WI38 (cell line): ENCODE measurements around the gene BHLHA15.

Experiments
- H3K4me3 ChIP-seq: 2 replicates; pipeline ENCODE4 v1.5.1; 2011; ENCODE audit warnings: low read depth, mild to moderate bottlenecking, control low read depth, low read length
- TF ChIP-seq, protein P1 (sequence below): IDR thresholded peaks from 2 replicates; pipeline ENCODE4 v1.5.1; 2012; ENCODE audit warnings: low read depth, mild to moderate bottlenecking, control low read depth, low read length

Gene BHLHA15

DNA sequence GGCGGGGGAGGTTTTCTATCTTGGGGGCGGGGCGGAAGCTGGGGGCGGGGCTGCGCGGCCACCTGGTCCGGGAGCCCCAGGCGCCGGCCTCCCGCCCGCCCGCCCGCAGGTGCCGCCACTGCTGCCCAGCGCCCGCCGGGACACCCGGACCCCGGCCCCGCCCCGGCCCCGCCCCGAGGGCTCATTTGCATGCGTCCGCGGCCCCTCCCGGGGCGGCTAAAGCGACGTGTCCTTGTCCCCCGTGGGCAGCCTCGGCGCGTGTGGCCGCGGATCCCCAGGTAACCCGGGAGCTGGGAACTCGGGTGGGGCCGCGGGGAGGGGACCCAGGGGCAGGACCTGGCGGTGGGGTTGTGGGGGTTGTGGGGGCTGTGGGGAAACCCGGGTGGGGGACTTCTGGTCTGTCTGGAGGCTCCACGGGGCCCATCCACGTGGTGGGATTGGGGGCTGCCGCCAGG is at the start of gene BHLHA15:
TSS of gene BHLHA15 (plus strand) at position 219 of the 455 bp plus-strand sequence. CDS start 871 bp downstream, outside the sequence.
- H3K4me3 ChIP-seq: no peak within 1 kb of the TSS

DNA sequence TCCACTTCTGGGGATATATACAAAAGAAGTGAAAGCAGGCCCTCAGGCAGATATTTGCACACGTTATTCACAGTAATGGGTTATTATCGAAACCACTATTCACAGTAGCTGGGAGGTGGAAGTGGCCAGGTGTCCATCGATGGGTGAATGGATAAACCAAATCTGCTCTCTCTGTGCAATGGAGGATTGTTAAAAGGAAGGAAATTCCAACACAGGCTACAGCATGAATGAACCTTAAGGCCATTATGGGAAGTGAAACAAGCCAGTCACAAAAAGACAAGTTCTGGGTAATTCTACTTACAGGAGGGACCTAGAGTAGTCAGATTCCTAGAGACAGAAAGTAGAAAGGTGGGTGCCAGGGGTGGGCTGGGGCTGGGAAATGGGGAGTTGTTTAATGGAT is 48.5 kb upstream of the BHLHA15 start:
- H3K4me3 ChIP-seq: no peak overlapping the region
- TF ChIP-seq, protein P1, sequence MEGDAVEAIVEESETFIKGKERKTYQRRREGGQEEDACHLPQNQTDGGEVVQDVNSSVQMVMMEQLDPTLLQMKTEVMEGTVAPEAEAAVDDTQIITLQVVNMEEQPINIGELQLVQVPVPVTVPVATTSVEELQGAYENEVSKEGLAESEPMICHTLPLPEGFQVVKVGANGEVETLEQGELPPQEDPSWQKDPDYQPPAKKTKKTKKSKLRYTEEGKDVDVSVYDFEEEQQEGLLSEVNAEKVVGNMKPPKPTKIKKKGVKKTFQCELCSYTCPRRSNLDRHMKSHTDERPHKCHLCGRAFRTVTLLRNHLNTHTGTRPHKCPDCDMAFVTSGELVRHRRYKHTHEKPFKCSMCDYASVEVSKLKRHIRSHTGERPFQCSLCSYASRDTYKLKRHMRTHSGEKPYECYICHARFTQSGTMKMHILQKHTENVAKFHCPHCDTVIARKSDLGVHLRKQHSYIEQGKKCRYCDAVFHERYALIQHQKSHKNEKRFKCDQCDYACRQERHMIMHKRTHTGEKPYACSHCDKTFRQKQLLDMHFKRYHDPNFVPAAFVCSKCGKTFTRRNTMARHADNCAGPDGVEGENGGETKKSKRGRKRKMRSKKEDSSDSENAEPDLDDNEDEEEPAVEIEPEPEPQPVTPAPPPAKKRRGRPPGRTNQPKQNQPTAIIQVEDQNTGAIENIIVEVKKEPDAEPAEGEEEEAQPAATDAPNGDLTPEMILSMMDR: no peak

More for the DNA sequence above, at the start of gene BHLHA15:
- TF ChIP-seq, protein P1: no peak

DNA sequence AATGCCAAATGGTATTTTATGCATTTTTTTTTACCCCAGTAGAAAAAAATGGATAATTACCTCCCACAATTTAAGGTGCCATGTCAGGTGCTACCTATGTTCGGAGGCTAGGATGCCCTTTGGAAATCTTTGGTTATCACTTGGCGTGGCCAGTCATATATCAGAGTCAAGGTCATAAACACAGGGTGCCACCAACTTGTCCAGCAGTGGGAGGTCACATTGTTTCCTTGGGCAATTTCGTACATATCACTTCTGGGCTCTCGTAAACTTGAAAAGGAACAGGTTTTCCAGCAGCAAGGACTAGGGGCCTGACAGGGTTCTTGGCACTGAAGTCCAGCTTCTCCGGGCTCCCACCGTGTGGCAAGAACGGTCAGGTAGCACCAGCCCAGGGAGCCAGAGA is 48.0 kb upstream of the BHLHA15 start:
- no peak overlapping the region for H3K4me3 ChIP-seq
- TF ChIP-seq, protein P1: no peak

DNA sequence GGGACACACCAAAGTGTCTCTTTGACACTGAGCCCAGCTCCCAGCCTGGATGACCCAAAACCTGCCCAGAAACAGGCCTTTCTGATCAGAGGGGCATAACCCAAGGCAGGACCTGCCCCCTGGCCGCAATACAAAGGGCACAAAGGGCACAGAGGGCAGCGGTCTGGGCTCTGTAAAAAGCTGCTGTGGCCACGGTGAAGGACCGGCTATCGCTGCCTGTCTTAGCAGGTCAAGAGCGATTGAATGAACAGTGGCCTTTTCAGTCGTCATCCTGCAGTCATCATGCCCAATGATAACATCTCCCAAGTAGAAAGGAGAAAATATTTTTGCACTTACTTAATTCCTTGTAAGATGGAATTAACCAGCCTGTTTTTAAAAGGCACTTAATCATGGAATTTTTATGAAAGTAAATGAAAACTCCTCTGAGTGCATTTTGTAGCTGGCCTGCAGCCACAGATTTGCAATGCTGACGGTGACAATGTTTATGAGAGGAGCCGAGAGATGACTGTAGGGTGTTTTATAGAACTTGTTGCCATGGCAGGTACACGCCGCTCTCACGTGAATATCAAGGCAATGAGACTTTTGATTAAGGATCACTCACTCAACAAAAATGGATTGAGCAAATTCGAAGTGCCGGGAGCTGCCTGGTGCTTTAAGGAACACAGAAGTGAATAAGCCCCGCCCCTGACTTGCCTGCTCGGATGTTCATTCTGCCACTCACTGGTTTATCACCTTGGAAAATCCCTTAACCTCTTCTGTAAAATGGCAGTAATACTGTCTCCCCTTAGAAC is 47.3 kb upstream of the BHLHA15 start:
- TF ChIP-seq, protein P1: no peak
- no peak overlapping the region for H3K4me3 ChIP-seq

DNA sequence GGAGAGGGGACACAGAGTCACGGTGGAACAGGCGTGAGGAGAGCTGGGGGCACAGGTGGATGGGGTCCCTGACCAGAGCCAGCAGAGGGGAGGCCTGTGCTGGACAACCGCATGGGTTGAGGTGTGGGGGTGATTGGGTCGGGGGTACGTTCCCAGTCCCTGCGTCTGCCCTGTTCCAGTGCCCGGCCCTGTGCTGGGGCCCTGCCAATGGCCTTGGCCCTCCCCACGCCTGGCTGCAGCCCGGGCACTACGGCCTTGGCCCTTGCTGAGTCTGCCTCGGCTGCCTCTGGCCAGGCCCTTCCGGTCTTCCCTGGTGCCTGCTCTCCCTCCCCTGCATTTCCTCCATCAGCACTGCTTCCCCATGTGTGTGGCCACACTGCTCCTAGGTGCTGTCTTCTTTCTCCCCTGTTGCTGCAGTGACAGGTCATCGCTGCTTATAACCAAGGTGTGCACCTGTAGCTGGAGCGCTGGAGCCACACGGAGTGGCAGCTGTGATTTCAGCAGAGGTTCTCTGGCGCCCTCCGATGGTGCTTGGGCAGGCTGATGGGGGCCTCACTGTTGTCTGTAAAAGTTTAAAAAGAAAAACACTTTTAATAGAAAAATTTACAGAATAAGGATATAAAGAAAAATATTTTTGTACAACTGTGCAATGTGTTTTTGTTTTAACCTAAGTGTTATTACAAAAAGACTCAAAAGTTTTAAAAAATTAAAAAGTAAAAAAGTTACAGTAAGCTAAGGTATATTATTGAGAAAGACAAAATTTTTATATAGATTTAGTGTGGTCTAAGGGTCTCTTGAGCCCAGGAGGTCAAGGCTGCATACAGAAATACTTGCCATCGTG is 45.2 kb upstream of the BHLHA15 start:
- TF ChIP-seq, protein P1: peak; percentile 52
- H3K4me3 ChIP-seq: no peak overlapping the region

DNA sequence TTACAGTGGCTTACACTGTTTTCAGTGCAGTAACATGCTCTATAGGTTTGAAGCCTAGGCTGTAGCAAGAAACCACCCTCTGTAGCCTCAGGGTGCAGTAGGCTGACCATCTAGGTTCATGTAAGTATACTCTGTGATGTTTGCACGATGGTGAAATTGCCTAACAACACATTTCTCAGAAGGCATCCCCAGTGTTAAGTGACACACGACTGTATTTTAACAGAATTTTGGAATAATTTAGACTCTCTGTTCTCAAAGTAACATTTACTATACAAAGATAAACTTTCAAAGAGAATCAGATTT is 44.6 kb upstream of the BHLHA15 start:
- TF ChIP-seq, protein P1: no peak
- no peak overlapping the region for H3K4me3 ChIP-seq

DNA sequence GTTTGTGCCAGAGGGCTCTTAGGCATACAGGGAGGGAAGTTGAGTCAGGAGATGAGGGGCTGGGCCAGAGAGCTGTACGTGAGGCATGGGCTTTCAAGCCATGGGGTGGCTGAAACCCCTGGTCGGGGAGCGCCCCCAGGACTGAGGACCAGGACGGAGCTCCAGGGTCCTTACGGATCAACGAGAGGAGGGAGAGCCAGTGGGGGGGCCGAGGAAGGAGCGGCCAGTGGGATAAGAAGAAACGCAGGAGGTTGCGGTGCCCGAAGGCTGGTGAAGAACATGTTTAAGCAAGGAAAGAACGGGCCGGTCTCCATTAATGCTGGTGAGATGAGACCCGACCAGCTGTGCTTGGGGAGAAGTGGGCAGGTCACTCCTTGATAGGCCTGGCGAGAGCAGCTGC is 43.6 kb upstream of the BHLHA15 start:
- H3K4me3 ChIP-seq: no peak overlapping the region
- TF ChIP-seq, protein P1: no peak
